ENCODE data around the gene SDHAF2.

SDHAF2 gene

GRCh38 chr11:61482513-61482912 is 52.6 kb downstream of the SDHAF2 start:
- CTCF ChIA-PET: interaction anchor here (0.7 to 11.7 kb wide), 17 partner anchors 10 to 167 kb away, joined by 3 to 325 read pairs (median 3); partner anchors contain the start of gene LRRC10B
- Histone ChIP-seq H3K27ac (ENCODE audit: extremely low read depth, low read depth, low read length) (no peak overlapping the region), H3K4me3 (ENCODE audit: low read depth, low read length) (no peak overlapping the region), H3K36me3 (ENCODE audit: control insufficient read depth in 2 of 2, insufficient read depth in 1 of 2, low read length in 2 of 2) (no peaks in the 10 kb centered on the region), H3K4me1 (ENCODE audit: control insufficient read depth, insufficient read depth, low read length) (no peaks in the 10 kb centered on the region), H3K9me3 (ENCODE audit: control insufficient read depth, insufficient read depth, low read depth, low read length) (no peaks in the 10 kb centered on the region)
- POLR2A ChIA-PET: no interaction called here
- peak; percentile 21; the same call in 1 of the 2 replicates for TF ChIP-seq CTCF (tag by site-specific recombination; IDR thresholded peaks at IDR 0.05)
- no peak for TF ChIP-seq ZNF112 (tag by site-specific recombination; IDR thresholded peaks at IDR 0.05)

- no peak for TF ChIP-seq ZNF354C (tag by site-specific recombination; IDR thresholded peaks at IDR 0.05; ENCODE audit: borderline replicate concordance, low read depth)
- no peak for TF ChIP-seq ZNF155 (tag by site-specific recombination; IDR thresholded peaks at IDR 0.05)
- TF ChIP-seq ZNF561 (tag by site-specific recombination; IDR thresholded peaks at IDR 0.05; ENCODE audit: borderline replicate concordance): no peak
- no peak for TF ChIP-seq ELK4 (IDR thresholded peaks at IDR 0.05; ENCODE audit: borderline replicate concordance, low read depth, low read length)
- no peak for TF ChIP-seq TRIM28 (IDR thresholded peaks at IDR 0.05; ENCODE audit: borderline replicate concordance, low read length)
- TF ChIP-seq ZNF280C (tag by site-specific recombination; IDR thresholded peaks at IDR 0.05): no peak
- TF ChIP-seq REST (tag by site-specific recombination; IDR thresholded peaks at IDR 0.05): no peak
- Histone ChIP-seq H3K36me3 (ENCODE audit: control insufficient read depth in 2 of 2, insufficient read depth in 1 of 2, low read length in 2 of 2) (no peaks in the 10 kb centered on the region), H3K4me1 (ENCODE audit: control insufficient read depth, insufficient read depth, low read length) (no peaks in the 10 kb centered on the region), H3K4me3 (ENCODE audit: low read depth, low read length) (no peak overlapping the region), H3K9me3 (ENCODE audit: control insufficient read depth, insufficient read depth, low read depth, low read length) (no peaks in the 10 kb centered on the region), H3K27ac (ENCODE audit: extremely low read depth, low read depth, low read length) (no peak overlapping the region)
- ChIA-PET CTCF (interaction anchor here (0.6 to 2.4 kb wide), 8 partner anchors 17 to 371 kb away, joined by 3 to 14 read pairs (median 4); partner anchors contain the start of gene LRRC10B), POLR2A (no interaction called here)
These were observed 54.6 kb downstream of the SDHAF2 start for GRCh38 chr11:61484541-61484940.

- Histone ChIP-seq H3K4me3 (ENCODE audit: low read depth, low read length) (no peak overlapping the region), H3K9me3 (ENCODE audit: control insufficient read depth, insufficient read depth, low read depth, low read length) (no peaks in the 10 kb centered on the region), H3K4me1 (ENCODE audit: control insufficient read depth, insufficient read depth, low read length) (no peaks in the 10 kb centered on the region), H3K36me3 (ENCODE audit: control insufficient read depth in 2 of 2, insufficient read depth in 1 of 2, low read length in 2 of 2) (no peaks in the 10 kb centered on the region), H3K27ac (ENCODE audit: extremely low read depth, low read depth, low read length) (no peak overlapping the region)
- ChIA-PET POLR2A (no interaction called here), CTCF (interaction anchor here (0.7 to 2.1 kb wide), 3 partner anchors 24 to 39 kb away, joined by 4 to 14 read pairs (median 4); partner anchors contain the start of gene LRRC10B)
- no peak for TF ChIP-seq PRDM6 (tag by site-specific recombination; IDR thresholded peaks at IDR 0.05)
- no peak for TF ChIP-seq ZNF24 (tag by site-specific recombination; IDR thresholded peaks at IDR 0.05)
- TF ChIP-seq ZNF510 (tag by site-specific recombination; IDR thresholded peaks at IDR 0.05; ENCODE audit: insufficient replicate concordance): no peak
- TF ChIP-seq SP3 (tag by site-specific recombination; IDR thresholded peaks at IDR 0.05): no peak
- TF ChIP-seq ZNF768 (tag by site-specific recombination; IDR thresholded peaks at IDR 0.05): no peak
- no peak for TF ChIP-seq ZNF624 (tag by site-specific recombination; IDR thresholded peaks at IDR 0.05)
These were observed 55.2 kb downstream of the SDHAF2 start for GRCh38 chr11:61485080-61485479.

Data from HEK293 (cell line).